ENCODE results near the gene OCRL.

Gene OCRL

DNA sequence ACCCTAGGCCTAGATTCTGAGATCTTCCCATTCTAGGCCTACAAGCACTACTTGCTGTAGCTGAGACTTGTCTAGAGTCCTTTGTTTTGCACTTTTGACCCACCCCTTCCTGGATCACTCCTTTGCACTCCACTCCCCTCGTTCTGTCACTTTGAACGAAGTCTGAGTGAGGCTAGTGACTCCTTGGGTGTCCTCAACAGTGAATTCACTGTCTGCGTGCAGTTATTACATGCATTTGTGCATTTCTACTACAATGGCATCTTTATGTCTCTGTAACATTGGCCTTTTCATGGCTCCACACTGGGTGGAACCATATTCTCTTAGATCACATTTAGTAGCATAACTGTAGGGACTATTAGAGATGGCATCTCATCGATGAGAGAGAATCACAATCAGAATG, 50.5 kb downstream of the OCRL start:
- DNase-seq (ENCODE audit: low spot score), result no peak

DNA sequence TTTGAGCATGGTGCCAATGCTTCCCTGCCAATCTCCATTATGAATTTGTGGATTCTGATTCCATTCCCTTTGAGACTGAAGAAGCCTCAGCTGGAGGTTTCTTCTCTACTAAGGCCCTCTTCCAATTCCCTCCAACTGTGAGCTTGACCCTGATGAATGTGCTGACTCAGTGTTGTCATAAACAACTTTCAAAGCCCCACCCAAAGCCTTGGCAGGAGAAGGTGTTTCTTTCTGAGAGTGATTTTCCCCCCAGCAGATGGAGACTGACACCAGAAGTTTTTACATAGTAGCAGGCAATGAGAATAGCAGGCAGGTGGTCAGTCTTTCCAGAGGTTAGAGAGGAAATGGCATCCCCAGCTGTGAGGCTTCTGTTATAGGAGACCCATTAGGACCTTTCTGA, 53.1 kb downstream of the OCRL start:
- peak; percentile 68 for DNase-seq (ENCODE audit: low spot score)

DNA sequence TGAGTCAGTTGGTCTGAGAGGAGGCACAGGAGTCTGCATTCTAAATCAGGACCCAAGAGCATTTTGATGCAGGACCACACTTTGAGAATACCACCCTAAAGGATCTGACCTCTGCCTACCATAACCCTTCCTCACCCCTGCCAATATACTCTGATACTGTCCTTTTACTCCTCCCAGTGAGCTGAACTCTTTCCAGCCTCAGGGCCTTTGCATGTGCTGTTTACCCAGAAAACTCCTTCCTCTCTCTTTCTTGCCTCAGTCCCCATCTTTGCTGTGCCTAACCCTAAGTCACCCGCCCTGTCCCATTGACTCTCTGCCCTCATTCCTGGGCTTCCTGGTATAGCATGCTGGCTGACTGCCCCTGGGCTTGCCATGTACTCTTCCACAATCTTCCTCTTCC, 54.7 kb downstream of the OCRL start:
- no peak for DNase-seq (ENCODE audit: low spot score)

DNA sequence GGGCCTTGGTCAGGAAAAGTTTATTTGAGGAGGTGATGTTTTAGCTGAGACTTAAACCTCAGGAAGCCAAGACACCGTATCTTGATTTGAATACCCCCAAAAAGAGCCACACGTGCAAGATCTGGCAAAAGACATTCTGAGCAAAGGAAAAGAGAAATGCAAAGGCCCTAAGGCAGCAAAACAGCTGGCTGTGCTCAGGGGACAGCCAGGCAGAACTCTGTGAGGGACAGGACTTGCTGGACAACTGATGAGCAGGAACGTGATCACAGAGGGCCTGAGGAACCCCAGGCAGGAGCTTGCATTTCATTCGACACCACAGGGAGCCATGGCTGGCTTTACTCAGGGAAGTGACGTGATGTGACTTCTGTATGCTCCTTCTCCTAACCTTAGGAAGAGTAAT, 56.0 kb downstream of the OCRL start:
- no peak for DNase-seq (ENCODE audit: low spot score)

DNA sequence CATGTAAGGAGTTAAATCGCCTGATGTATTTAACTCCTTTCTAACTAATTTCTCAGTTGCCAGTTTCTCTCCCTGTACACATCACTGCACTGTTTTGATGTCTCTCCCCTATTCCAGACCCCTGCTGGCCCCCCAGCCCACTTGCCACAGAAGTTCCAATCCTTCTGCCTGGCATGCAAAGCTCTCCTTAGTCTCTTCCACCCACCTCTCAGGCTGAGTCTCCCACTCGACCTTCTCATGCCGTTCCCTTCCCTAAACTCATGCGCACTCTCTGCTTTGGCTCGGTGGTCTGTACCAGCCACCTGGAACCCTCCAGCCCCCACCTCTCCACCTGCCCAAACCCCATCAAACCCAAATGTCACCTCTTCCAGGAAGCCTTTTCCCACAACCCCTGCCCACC, 57.8 kb downstream of the OCRL start:
- DNase-seq (ENCODE audit: low spot score), result no peak

DNA sequence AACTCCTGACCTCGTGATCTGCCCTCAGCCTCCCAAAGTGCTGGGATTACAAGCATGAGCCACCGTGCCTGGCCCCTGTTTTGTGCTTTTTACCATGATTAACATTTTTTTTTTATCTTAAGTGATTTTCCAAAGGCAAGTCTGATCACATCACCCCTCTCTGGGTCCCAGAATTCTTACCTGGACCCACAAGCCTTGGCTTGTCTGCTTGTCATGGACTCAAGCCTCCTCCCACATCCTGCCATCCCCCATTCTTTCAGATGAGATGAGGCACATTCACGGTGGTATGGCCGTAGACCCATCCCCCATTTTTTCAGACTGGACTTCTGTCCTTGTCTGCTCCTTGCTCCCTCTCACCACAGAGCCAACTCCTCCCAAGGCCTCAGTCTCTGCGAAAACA, 59.4 kb downstream of the OCRL start:
- DNase-seq (ENCODE audit: low spot score), result no peak

DNA sequence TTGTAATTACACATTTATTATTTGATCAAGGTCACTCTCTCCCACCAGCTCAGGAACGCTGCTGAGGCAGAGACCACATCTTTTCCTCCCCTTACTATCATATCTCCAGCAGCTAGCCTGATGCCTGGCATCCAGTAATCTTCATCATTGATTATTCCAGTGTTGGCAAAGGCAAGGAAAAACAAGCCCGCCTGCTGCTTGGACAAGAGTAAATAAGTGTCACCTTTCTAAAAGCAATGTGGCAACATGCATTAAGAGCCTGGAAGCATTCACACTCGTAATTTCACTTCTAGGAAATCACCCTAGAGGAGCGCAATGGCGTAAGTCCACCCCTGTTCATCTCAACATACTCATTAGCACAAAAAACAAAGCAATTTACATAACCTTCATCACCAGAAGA, 59.9 kb downstream of the OCRL start:
- DNase-seq (ENCODE audit: low spot score), result no peak

DNA sequence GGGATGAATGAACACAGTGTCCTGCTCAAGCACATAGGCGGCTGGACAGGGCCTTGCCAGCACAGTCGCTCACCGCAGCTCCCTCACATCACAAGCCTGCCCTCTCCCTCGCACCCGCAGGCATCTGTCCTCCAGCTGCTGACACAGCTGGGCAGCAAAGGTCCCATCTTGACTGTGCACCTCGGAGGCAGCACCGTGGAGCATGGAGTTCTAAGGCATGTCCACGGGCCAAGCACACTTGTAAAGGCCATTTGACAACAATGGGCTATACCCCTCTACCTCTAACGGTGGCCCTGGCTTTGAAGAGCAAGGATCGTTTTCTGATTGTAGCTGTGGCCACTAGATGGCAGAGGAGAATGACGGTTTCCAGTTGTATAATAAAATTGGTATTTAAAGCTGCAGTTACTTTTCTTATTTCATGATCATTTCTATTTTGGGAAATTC, 60.9 kb downstream of the OCRL start:
- DNase-seq (ENCODE audit: low spot score), result peak; percentile 25

DNA sequence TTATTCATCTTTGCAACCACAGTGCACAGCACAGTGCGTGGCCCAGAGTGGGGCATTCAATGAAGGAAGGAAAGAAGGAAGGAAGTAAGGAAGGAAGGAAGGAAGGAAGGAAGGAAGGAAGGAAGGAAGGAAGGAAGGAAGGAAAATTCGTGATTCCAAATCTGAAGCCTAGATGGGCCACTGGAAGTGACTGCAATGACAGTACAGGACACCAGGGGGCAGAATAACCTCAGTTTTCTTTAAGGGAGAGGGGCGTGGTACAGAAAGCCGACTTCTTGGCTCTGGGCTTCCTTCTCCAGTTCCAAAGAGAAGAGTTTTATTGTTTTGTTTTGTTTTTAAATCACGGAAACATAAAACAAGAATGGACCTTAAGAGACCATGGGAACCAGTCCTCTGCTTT, 66.9 kb downstream of the OCRL start:
- DNase-seq (ENCODE audit: low spot score), result peak; percentile 67

DNA sequence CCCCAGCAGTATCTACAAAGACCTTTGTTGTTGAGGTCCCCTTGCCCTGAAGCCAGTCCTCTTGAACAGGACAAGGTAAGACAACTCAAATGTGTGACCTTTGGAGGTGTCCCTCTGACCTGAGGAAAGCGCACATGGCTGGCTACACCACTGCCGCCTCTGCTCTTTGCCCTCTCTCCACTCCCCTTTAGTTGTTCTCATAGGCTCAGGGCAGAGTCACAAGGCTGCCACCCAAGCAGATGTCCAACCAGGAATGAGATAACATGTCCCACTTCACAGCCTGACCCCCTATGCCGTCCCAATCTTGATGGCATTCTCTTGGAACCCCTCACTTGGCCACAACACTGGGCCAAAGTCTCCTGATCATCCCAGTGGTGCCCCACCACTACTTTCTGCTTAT, 68.4 kb downstream of the OCRL start:
- DNase-seq (ENCODE audit: low spot score), result no peak

DNA sequence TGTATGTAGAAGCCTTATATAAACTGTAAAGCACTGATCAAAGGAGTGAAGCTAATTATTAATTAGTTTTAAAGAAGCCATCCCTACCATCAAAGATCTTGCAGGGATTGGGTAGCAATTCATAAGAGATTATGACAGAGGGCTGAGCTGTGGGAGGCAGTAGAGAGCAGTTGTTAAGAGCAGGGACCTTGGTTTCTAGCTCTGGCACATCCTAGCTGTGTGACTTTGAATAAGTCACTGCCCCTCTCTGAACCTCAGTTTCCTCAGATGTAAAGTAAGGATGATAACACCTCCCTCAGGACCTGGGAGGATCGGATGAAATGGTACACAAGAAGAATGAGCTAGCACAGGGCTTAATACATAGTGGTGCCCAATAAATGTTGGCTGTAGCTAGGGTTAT, 69.3 kb downstream of the OCRL start:
- DNase-seq (ENCODE audit: low spot score), result no peak

DNA sequence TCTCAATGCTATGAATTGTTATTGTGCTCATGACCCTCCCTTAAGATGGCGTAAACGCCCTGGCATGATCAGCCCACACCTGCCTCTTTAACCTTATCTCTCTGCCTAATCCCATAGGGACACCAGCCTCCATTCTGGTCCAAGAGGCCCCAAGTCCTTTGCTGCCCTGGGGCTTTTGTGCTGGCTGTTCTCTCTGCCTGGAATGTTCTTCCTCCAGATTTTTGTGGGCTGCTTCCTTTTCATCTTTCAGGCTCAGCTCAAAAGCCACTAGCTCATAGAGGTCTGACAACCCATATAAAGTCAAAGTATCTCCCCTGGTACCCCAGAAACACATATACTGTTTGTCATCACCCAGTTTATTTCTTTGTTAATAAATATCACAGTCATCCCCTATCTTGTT, 72.3 kb downstream of the OCRL start:
- no peak for DNase-seq (ENCODE audit: low spot score)

DNA sequence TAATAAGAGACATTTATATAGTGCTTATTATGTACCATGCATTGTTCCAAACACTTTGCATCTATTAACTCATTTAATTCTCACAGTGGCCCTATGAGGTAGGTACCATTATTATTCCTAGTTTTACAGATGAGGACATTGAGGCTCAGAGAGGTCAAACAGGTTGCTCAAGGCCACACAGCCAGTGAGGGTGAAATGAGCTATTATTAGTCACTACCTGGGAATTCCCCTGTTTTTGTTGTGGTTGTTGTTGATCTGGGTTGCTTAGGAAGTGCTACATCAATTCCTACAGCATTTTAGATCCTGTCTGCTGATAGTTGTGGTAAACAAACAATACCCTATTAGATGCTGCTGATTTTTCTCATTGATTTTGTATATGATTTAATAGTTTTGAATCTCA, 73.5 kb downstream of the OCRL start:
- no peak for DNase-seq (ENCODE audit: low spot score)

DNA sequence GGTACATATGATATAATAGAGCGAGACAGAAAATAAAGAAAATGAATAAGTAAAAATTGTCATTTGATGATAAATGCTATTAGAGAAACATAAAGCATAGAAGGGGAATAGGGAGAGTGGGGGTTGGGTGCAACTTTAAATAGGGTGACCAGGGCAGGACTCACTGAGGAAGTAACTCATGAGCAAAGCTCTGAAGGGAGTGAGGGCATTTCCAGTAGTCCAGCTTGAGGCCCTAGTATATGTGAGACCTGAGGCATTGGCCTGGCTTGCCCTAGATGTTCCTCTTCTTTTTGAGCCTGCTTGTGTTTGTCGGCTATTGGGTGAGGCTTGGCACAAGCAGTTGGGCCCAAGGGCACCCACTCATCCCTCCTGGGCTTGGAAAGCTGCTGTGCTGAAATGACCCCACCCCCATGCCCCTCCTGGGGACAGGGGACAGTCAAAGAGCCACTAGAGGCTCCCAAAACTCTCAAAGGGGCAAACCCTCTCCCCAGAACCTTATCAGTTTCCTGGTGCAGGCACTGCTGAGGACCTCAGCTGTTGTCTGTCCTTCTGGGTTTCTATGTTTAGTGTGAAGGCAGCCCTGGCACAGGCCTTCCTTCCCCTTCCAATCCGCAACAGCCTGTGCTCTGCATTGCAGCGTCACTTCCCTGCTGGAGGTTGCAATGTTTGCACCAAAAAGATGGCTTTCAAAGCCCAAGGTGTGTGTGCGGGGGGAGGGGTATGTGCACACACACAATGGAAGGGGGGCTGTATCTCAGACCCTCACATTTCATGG, 74.6 kb downstream of the OCRL start:
- DNase-seq (ENCODE audit: low spot score), result no peak

DNA sequence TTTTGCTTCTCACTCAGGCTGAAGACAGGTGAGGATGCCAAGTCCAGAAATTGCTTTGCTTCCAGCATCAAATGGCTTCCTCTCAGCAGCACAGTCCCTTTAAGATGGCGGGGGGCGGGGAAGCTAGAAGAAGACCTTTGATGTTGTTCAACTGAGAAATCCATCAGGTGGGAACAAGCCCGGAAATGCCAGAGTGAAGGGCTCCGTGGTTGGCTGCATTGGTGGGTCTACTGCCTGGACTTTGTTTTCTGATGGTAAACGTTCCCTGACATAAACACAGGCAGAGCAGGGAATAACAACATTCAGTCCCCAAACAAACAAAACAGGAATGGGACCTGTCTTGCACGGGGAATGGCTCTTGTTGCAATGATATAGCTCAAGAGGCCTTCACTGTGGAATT, 77.4 kb downstream of the OCRL start:
- no peak for DNase-seq (ENCODE audit: low spot score)

DNA sequence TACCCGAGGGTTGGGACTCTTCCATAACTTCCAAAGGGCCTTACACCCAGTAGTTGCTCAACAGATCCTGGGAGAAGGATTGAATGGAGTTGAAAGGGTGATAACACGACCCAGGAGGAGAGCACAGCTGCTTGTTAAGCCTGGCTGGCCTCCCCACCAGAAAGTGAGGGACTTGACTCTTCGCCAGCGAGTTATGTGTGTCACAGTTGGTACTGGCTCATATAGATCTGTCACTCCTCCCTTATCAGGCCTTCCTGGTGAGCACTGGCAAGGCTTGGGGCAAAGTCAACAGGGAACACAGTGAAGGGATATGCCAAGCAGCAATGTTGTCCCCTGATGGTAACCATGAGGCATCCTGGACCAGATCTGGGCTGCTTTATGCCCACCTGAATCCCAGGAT, 78.9 kb downstream of the OCRL start:
- DNase-seq (ENCODE audit: low spot score), result peak; percentile 33

DNA sequence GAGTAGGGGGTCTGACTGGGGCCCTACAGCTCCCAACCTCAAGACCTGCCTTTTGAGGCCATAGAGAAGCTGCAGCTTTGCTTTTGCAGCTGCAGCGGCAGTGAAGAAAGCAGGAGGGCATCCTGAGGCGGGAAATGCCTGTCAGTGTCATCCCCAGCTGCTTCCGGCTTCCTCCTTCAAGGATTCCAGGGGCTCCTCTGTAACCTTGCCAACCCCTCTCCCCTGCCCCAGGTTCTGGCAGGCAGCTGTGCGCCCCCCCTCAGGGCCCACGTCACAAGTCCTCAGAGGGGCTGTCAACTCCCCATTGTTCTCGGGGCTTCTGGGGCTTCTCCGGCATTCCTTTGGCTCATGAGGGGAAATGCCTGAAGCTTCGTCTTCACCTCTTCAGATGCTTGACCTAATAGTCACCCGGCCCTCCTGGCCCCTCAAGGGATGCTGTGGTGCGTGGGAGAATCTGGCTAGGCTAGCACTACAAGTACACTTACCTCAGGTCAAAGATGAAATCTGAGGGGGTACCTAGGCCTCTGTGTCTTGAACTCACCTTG, 82.8 kb downstream of the OCRL start:
- no peak for DNase-seq (ENCODE audit: low spot score)

DNA sequence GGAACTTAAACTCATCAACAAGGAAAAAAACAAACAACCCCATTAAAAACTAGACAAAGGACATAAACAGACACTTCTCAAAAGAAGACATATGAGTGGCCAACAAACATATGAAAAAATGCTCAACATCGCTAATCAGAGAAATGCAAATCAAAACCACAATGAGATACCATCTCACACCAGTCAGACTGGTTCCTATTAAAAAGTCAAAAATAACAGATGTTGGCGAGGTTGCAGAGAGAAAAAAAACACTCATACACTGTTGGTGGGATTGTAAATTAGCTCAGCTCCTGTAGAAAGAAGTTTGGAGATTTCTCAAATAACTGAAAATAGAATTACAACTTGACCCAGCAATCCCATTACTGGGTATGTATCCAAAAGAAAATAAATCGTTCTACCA, 86.0 kb downstream of the OCRL start:
- DNase-seq (ENCODE audit: low spot score), result no peak

DNA sequence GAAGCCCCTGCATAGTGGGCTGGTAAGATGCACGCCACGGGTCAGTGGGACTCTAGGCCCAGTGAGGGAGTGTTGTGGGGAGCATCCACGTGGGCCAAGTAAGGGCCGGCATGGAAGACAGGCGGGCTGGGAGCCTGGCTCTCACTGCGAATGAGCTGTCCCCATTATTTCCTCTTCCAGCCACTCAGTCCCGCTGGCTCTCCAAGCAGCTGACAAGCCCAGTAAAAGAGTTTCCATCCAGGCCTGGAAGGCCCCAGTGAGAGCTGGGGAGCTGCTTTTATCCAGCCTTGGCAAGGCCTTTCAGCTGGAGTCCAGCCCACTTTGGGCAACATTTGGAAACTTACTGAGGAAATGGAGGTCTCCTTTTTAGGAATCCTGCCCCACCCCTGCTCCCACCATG, 89.8 kb downstream of the OCRL start:
- no peak for DNase-seq (ENCODE audit: low spot score)

DNA sequence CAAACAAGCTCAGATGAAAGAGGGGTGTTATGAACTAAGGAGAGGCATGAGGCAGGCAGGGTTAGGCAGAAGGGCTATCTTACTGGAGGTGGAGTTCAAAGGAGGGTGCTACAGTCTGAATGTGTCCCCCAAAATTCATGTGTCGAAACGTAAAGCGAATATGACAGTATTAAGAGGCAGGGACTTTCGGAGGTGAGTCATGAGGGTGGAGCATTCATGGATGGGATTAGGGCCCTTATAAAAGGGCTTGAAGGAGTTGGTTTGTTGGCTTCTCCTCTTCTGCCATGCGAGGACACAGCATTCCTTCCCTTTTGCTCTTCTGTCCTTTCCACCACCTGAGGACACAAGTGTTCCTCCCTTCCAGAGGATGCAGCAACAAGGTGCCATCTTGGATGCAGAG, 91.8 kb downstream of the OCRL start:
- DNase-seq (ENCODE audit: low spot score), result no peak

DNA sequence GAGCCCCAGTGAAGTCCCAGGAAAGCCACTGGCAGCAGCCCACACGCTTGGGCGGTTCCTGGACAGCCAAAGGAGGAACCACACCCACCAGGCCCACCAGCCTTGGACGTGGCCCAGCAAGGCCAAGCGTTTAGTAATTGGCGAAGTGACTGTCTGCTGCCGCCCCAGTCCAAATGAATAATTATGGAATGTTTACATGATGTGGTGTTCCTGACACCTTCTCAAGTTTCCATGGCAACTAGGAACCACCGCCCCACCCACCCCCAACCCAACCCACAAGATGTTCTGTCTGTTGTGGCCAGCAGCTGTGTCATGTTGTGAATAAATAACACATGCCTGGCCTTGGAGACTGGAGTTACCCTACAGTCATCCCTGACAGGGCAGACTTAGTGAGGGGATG, 92.4 kb downstream of the OCRL start:
- DNase-seq (ENCODE audit: low spot score), result no peak

DNA sequence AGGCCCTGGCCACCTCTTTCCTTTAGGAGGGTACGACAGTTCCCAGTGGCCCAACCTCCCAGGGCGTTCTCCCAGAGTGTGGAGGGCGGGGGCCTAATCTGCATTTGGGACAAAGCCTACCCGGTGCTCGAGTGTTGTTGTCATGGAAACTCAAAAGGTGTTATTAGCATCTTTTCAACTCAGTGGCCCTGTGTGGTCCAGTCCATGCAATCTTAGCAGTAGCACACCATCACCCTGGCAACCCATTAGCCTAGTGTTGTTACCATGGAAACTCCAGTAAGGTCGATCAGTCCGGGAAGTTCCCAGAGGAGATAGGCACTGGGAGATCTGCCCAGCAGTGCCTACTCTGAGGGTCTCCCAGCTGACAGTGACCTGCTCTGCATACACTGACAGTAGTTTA, 94.5 kb downstream of the OCRL start:
- no peak for DNase-seq (ENCODE audit: low spot score)

DNA sequence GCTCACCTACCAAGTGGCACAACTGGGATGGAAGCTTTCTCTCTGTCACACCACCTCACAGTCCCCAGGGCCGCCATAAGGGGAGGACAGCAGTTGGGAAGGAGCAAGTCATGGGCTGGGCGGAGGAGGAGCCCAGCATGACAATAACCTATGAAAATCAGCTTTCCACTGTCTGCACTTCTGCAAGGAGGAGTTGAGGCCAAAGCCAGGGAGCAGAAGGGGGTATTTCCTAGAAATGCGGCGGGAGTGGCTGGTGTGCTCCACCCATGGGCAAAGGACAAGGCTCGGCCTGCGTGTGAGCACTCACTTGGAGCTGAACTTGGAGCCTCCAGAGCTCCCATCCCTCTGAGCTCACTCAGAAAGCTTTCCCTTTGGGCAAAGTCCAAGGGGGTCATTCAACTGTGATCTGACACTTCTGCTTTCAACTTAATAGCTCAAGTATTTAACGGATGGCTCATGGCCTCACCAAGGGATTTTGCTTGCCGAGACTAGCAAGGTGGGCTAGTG, 96.2 kb downstream of the OCRL start:
- no peak for DNase-seq (ENCODE audit: low spot score)
